HUES64 (cell line): ENCODE measurements around the gene CAMKK2.
"Not testable (repeated sequence)": the region's sequence is repeated elsewhere in the genome, so short reads cannot be mapped to it uniquely, and the experiment has no call there.

Experiments
- H3K27ac ChIP-seq: 2 replicates; pipeline ENCODE4 v1.7.0; 2013; ENCODE audit warnings: low read depth, low read length, inconsistent platforms
- H3K27me3 ChIP-seq: 2 replicates; pipeline ENCODE4 v1.6.1; 2013; ENCODE audit warnings: mild to moderate bottlenecking, low read length; ENCODE audit not compliant: insufficient read depth
- H3K36me3 ChIP-seq: 2 replicates; pipeline ENCODE4 v1.6.1; 2013; ENCODE audit warnings: mild to moderate bottlenecking, low read length; ENCODE audit not compliant: insufficient read depth
- H3K4me1 ChIP-seq: 2 replicates; pipeline ENCODE4 v1.6.1; 2013; ENCODE audit warnings: mild to moderate bottlenecking, low read length, moderate library complexity; ENCODE audit not compliant: insufficient read depth
- H3K4me3 ChIP-seq: 2 replicates; pipeline ENCODE4 v1.5.1; 2013; ENCODE audit warnings: mild to moderate bottlenecking, low read length, moderate library complexity
- H3K9ac ChIP-seq: 2 replicates; pipeline ENCODE4 v1.6.1; 2013; ENCODE audit warnings: mild to moderate bottlenecking, low read depth, low read length
- H3K9me3 ChIP-seq: 2 replicates; pipeline ENCODE4 v1.6.1; 2013; ENCODE audit warnings: low read depth, low read length; ENCODE audit not compliant: insufficient read depth
- WGBS: fragments of 150-250, 120-280 bp; methylation state at CpG from one replicate; pipeline ENCODE4 v1.1.7; 2013; ENCODE audit warnings: missing lambda C conversion rate; 5-methylcytosine and 5-hydroxymethylcytosine counted together

The CAMKK2 gene

DNA sequence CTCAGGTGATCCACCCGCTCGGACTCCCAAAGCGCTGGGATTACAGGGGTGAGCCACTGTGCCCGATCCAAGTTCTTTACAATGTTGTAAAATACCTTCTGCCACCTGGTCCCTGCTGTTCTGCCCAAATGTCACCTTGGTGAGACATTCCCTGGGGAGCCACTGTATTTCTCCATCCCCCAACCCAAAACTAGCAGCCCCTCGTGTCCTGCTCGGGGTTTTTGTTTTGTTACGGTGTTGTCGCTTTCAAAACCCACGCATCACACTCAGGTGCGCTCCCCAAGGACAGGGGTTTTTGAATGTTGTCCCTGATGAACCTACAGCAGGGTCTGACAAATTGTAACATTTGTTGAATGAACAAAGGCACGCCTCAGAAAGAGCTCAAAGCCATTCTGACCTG lies 37.4 kb downstream of the CAMKK2 start:
- Histone ChIP-seq H3K27me3 (no peaks in the 10 kb centered on the region), H3K27ac (no peak overlapping the region), H3K9me3 (no peaks in the 10 kb centered on the region), H3K36me3 (peaks cover 48% of the 10 kb centered on the region), H3K9ac (no peak overlapping the region), H3K4me1 (no peaks in the 10 kb centered on the region), H3K4me3 (no peak overlapping the region)
- 98% methylated on average over 11 of the region's 11 CpGs for WGBS

DNA sequence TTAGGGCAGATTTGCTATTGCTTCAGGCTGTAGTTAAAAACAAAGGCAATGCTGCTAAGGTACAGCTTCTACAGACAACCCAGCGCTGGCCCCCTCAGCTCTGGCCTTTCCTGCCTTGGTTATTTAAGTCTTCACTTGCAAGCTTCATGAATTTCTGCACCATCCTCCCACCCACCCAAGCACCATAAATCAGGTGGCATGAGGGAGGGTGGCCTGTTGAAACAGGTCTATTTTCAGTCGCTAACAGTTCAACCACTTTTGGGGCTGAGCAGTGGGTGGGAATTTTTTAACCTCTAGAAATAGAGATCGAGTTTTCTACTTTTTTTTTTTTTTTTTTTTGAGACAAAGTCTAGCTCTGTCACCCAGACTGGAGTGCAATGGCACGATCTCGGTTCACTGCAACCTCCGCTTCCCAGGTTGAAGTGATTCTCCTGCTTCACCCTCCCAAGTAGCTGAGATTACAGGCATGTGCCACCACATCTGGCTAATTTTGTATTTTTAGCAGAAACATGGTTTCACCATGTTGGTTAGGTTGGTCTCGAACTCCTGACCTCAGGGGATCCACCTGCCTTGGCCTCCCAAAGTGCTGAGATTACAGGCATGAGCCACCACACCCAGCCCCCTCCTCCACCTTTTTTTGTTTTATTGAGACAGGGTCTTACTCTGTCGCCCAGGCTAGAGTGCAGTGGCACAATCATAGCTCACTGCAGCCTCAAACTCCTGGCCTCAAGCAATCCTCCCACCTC lies 38.6 kb downstream of the CAMKK2 start:
- H3K4me3 ChIP-seq, H3K9me3 ChIP-seq, H3K27ac ChIP-seq, H3K9ac ChIP-seq, H3K27me3 ChIP-seq, H3K4me1 ChIP-seq: not testable (repeated sequence)
- WGBS: 95% methylated on average over 8 of the region's 8 CpGs
- H3K36me3 ChIP-seq: peaks cover 53% of the 10 kb centered on the region

DNA sequence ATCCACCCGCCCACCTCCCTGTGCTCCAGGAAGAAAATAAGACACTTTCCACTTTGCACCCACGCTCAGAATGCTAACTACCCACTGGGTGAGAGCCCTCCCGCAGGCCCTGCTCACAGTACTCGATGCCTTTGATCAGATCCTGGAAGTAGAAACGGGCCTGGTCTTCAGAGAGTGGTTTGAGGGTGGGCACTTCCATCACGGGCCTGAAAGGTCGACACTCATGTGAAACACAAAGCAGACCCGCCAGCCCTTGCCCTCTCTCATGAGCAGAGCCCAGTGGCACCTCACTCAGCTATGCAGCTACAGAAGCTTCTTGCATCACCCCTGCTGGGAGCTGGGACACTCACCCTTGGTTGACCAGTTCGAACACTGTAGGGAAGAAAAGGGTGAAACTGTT lies 41.1 kb downstream of the CAMKK2 start:
- Histone ChIP-seq H3K36me3 (peaks cover 63% of the 10 kb centered on the region), H3K27ac (no peak overlapping the region), H3K4me1 (no peaks in the 10 kb centered on the region), H3K9me3 (no peaks in the 10 kb centered on the region), H3K9ac (no peak overlapping the region), H3K4me3 (no peak overlapping the region), H3K27me3 (no peaks in the 10 kb centered on the region)
- 92% methylated on average over 8 of the region's 9 CpGs for WGBS

DNA sequence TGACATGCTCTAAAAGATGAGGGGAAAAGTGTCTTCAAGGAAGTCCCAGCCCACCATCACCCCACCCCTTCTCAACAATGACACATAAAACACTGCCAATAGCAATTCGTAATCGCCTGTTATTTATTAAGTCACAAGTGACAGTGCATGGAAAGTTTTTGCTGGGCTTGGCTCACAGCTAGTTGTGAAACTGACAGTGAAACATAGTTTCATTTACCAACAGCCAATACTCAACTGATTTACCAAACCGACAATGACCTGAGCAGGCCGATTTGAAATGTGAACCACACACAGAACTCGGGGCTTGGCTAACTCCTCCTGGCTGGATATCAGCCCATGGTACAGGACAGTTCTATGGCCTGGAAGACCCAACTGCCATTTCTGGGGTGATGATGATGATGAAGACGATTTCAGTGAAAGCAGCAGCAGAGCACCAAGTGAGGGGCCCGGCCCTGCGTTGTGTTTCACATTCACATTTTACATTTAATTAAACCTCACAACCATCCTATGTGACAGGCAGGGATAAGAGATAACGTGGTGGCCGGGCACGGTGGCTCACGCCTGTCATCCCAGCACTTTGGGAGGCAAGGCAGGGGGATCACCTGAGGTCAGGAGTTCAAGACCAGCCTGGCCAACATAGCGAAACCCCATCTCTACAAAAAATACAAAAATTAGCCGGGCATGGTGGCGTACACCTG lies 42.7 kb downstream of the CAMKK2 start:
- H3K4me1 ChIP-seq: no peaks in the 10 kb centered on the region
- H3K27ac ChIP-seq: no peak overlapping the region
- no peak overlapping the region for H3K9ac ChIP-seq
- H3K27me3 ChIP-seq: no peaks in the 10 kb centered on the region
- no peaks in the 10 kb centered on the region for H3K9me3 ChIP-seq
- WGBS: 94% methylated on average over 14 of the region's 15 CpGs
- no peak overlapping the region for H3K4me3 ChIP-seq
- H3K36me3 ChIP-seq: peaks cover 65% of the 10 kb centered on the region

DNA sequence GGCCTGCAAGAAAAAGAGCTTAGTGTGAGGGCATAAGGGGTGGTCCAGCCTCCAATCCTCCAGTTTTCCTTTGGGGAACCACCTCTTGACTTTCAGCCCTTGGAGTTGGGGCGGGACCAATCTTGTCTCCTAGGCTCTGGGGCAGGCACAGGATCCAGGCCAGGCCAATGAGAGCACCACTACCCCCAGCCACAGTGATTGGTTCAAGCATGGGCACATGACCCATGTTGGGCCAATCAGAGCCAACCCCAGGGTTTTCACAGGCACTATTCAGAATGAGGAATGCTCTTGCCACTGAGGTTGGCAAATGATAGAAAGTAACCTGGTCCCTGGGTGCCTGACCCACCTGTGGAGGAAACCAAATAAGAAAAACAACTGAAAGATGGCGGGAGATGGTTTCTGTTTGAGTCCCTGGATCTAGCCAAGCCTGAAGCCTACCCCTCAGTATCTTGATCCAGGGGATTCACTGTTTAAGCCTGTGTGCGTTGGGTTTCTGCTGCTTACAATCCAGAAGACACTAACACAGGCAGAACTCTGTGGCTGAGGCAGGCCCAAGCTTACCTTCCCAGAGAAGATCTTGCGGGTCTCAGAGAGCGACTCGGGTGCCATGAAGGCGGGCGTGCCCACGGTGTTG lies 43.7 kb downstream of the CAMKK2 start:
- Histone ChIP-seq H3K9me3 (no peaks in the 10 kb centered on the region), H3K27ac (no peak overlapping the region), H3K36me3 (peaks cover 74% of the 10 kb centered on the region), H3K27me3 (no peaks in the 10 kb centered on the region), H3K4me1 (no peaks in the 10 kb centered on the region), H3K9ac (no peak overlapping the region), H3K4me3 (no peak overlapping the region)
- 96% methylated on average over 9 of the region's 9 CpGs for WGBS

DNA sequence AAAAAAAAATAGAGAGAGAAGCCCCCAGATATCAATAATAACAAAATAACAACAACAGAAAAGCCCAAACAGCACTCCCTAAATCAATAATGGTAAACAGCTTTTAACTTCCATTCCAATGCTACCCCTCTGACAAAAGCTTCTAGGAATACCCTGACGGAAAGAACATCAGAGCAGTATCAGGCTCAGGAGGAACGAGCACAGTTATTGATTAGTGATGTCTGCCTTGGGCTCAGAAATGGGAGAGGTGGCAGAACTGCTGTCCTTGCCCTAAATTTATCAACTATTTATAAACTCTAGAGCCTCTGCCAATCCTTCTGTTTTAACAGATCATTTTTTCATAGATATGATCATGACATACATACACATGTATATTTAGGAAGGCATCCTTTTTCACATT lies 44.7 kb downstream of the CAMKK2 start:
- no peaks in the 10 kb centered on the region for H3K9me3 ChIP-seq
- no peaks in the 10 kb centered on the region for H3K27me3 ChIP-seq
- H3K4me3 ChIP-seq: no peak overlapping the region
- no peaks in the 10 kb centered on the region for H3K4me1 ChIP-seq
- 95% methylated on average over 2 of the region's 2 CpGs for WGBS
- H3K27ac ChIP-seq: no peak overlapping the region
- peaks cover 77% of the 10 kb centered on the region for H3K36me3 ChIP-seq
- H3K9ac ChIP-seq: no peak overlapping the region

DNA sequence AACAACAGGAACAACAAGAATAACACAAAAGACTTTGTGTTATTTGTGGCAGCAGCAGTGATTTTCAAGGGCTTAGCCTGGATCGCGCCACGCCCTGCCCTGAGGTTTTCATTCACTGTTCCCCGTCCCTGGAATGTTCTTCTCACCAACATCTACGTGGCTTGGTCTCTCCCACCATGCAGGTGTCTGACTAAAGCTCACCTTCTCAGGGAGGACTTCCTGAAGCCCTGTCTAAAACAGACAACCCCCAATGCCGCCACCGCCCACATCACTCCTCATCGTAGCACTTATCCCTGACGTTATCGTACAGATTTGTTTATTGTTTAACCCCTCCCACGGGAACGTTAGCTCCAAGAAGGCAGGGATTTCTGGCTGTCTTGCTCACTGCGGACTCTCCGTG lies 46.1 kb downstream of the CAMKK2 start:
- Histone ChIP-seq H3K27me3 (no peaks in the 10 kb centered on the region), H3K27ac (no peak overlapping the region), H3K9me3 (no peaks in the 10 kb centered on the region), H3K36me3 (peaks cover 70% of the 10 kb centered on the region), H3K4me3 (no peak overlapping the region), H3K9ac (no peak overlapping the region), H3K4me1 (no peaks in the 10 kb centered on the region)
- 94% methylated on average over 14 of the region's 14 CpGs for WGBS

DNA sequence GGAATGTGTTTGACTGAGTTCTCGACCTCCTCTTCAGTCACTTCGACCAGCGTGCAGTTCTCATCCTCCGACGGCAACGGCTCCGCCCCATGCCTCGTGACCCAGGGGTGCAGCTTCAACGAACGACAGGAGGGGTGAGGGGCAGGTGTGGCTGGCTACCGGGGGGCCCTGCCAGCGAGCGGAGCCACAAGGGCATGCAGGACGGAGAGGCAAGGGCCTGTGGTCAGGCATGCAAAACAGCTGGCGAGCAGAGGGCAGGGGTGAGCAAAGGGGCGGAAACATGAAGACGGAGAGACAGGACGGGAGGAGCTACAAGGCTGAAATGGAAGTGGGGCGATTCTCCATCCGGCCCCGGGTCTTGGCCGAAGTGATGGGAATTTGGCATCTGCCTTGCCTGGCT lies 47.9 kb downstream of the CAMKK2 start:
- no peaks in the 10 kb centered on the region for H3K9me3 ChIP-seq
- H3K27me3 ChIP-seq: no peaks in the 10 kb centered on the region
- no peak overlapping the region for H3K4me3 ChIP-seq
- WGBS: 96% methylated on average over 22 of the region's 22 CpGs
- H3K36me3 ChIP-seq: peaks cover 68% of the 10 kb centered on the region
- H3K4me1 ChIP-seq: no peaks in the 10 kb centered on the region
- no peak overlapping the region for H3K27ac ChIP-seq
- no peak overlapping the region for H3K9ac ChIP-seq

DNA sequence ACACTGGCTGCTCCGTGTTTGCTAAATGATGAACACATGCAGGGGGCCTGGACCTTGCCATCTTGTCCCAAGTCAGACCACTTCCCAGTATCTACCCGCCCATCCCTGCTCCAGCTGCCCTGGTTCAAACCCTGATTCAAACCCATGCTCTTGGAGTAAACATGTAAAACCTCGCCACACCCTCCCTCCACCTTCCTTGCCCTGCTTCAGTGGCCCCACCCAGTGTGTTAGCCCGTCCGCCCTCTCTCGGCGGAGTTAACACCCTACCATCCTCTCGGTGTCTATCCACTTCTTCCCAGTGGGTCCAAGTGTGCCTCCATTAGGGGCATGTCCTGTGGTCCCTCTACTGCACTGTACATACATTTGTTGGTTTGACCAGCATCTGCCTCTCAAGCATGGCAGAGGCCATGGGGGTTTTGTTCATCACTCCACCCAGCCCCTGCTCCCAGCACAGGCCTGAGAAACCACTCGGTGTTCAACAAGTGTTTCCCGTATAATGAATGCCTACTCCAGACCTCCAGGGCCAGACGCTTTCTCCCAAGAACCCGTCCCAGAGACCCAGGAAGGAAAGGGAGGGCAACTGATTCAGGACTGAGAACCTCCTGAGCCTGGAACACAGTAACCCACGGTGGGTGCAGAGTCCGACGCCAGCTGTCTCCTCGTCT lies 49.5 kb downstream of the CAMKK2 start:
- Histone ChIP-seq H3K4me1 (no peaks in the 10 kb centered on the region), H3K9me3 (no peaks in the 10 kb centered on the region), H3K36me3 (peaks cover 56% of the 10 kb centered on the region), H3K27me3 (no peaks in the 10 kb centered on the region), H3K4me3 (no peak overlapping the region), H3K9ac (no peak overlapping the region), H3K27ac (no peak overlapping the region)
- WGBS: 95% methylated on average over 16 of the region's 16 CpGs

DNA sequence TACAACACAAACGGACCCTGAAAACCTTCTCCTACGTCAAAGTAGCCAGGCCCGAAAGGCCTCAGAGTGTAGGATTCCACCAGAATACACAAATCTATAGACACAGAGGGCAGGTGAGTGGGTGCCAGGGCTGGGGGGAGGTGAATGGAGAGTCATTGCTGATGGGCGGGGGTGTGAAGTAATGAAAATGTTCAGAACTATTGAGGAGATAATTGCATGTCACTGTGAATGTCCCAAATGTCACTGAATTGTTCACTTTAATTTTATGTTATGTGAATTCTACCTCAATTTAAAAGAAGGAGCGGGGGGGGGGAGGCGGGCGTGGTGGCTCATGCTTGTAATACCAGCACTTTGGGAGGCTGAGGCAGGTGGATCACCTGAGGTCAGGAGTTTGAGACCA lies 50.6 kb downstream of the CAMKK2 start:
- H3K36me3 ChIP-seq: peaks cover 50% of the 10 kb centered on the region
- WGBS: 87% methylated on average over 7 of the region's 7 CpGs
- H3K9me3 ChIP-seq: no peaks in the 10 kb centered on the region
- no peak overlapping the region for H3K9ac ChIP-seq
- no peak overlapping the region for H3K27ac ChIP-seq
- H3K27me3 ChIP-seq: no peaks in the 10 kb centered on the region
- 0 out of 2 replicates have a peak, but pooled peaks cover under 1% of the 10 kb centered on the region for H3K4me1 ChIP-seq
- no peak overlapping the region for H3K4me3 ChIP-seq

DNA sequence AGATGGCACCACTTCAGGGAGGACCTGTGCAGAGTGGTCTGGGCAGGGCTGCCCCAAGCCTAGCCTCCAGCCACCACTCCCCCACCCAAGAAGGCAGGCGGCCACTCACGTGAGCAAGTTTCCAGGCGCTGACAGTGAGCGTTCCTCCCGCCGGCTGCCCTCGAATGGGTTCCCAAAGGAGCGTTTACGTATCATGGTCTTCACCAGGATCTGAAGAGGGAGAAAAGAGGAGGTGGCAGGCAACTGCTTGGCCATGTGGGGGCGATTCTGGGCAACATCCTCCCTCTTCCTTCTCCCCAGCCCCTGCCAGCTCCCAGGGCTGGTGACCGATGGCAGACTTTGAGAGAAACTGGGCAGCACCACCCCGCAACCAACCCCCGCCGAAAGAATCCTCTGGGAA lies 51.5 kb downstream of the CAMKK2 start:
- Histone ChIP-seq H3K36me3 (peaks cover 41% of the 10 kb centered on the region), H3K9ac (no peak overlapping the region), H3K9me3 (no peaks in the 10 kb centered on the region), H3K27ac (no peak overlapping the region), H3K27me3 (no peaks in the 10 kb centered on the region), H3K4me3 (no peak overlapping the region), H3K4me1 (0 out of 2 replicates have a peak, but pooled peaks cover 7% of the 10 kb centered on the region)
- 92% methylated on average over 14 of the region's 14 CpGs for WGBS
